Stimulated activated naive CD8-positive, alpha-beta T cell treated with anti-CD3 and anti-CD28 coated beads, Interleukin-15, Interleukin-2, amounts not matched to agents 100 ng/mL and 50 ng/mL, for 24 hours (primary cell): ENCODE results near the gene MAGI2.

Experiments used
- H3K27ac Mint-ChIP-seq: one replicate; pipeline ENCODE4 v1.8.0; 2021; ENCODE audit warnings: mild to moderate bottlenecking, mixed read lengths
- H3K27me3 Mint-ChIP-seq: one replicate; pipeline ENCODE4 v1.8.0; 2021; ENCODE audit warnings: mixed read lengths
- H3K36me3 Mint-ChIP-seq: one replicate; pipeline ENCODE4 v1.8.0; 2021; ENCODE audit warnings: low read depth, mixed read lengths
- H3K4me1 Mint-ChIP-seq: one replicate; pipeline ENCODE4 v1.8.0; 2021; ENCODE audit warnings: low read depth, mixed read lengths
- H3K4me3 Mint-ChIP-seq: one replicate; pipeline ENCODE4 v1.8.0; 2021; ENCODE audit warnings: mild to moderate bottlenecking, mixed read lengths
- H3K9me3 Mint-ChIP-seq: one replicate; pipeline ENCODE4 v1.8.0; 2021; ENCODE audit warnings: mixed read lengths

Gene MAGI2

GRCh38 chr7:77991656-77992055 lies 1461.8 kb downstream of the MAGI2 start:
- no peaks in the 10 kb centered on the region for H3K27me3 Mint-ChIP-seq
- H3K4me1 Mint-ChIP-seq, result no peaks in the 10 kb centered on the region
- H3K4me3 Mint-ChIP-seq, result no peak overlapping the region
- no peaks in the 10 kb centered on the region for H3K36me3 Mint-ChIP-seq
- H3K9me3 Mint-ChIP-seq, result no peaks in the 10 kb centered on the region
- no peak overlapping the region for H3K27ac Mint-ChIP-seq

- H3K36me3 Mint-ChIP-seq, result no peaks in the 10 kb centered on the region
- no peak overlapping the region for H3K27ac Mint-ChIP-seq
- H3K9me3 Mint-ChIP-seq, result no peaks in the 10 kb centered on the region
- H3K4me1 Mint-ChIP-seq, result no peaks in the 10 kb centered on the region
- H3K4me3 Mint-ChIP-seq, result no peak overlapping the region
- no peaks in the 10 kb centered on the region for H3K27me3 Mint-ChIP-seq
Observed at GRCh38 chr7:77989981-77990566, 1463.4 kb downstream of the MAGI2 start.

GRCh38 chr7:77985974-77986339 lies 1467.5 kb downstream of the MAGI2 start:
- H3K36me3 Mint-ChIP-seq, result no peaks in the 10 kb centered on the region
- no peak overlapping the region for H3K4me3 Mint-ChIP-seq
- H3K27ac Mint-ChIP-seq, result no peak overlapping the region
- no peaks in the 10 kb centered on the region for H3K4me1 Mint-ChIP-seq
- H3K9me3 Mint-ChIP-seq, result no peaks in the 10 kb centered on the region
- H3K27me3 Mint-ChIP-seq, result no peaks in the 10 kb centered on the region

DNA sequence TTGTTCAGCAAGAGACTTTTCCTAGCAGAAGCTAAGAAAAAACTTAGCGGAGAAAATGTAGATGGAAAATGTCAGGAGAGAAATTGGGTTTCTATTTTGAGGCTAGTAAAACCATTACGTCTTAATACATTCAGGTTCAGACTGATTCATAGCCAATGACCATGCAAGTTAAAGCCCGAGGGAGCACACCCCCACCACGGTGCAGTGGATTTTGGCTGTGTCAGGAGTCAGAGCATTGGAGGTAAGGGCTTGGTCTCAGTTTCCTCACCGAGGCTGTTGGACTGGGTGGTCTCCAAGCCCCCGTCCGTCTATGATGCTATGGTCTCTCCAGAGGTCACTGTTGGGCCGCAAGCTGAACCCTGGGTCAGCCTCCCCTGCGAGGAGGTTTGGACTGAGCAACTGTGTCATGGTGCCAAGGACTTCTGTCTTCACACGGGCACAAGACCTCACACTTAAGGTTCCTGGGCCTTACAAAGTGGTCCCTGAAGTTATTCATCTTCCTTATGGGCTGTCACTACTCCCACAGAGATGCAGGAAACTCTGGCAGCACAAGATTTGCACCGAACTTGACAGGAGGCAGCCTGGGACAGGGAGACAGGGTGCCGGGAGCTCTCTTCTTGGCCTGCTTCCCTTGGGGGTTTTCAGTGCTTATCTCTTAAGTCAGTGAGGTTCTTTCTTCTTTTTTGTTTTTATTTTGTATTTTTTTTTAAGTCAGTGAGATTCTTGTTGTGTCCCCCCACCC lies 1468.1 kb downstream of the MAGI2 start:
- H3K4me1 Mint-ChIP-seq, result no peaks in the 10 kb centered on the region
- H3K9me3 Mint-ChIP-seq, result no peaks in the 10 kb centered on the region
- no peaks in the 10 kb centered on the region for H3K27me3 Mint-ChIP-seq
- no peaks in the 10 kb centered on the region for H3K36me3 Mint-ChIP-seq
- H3K4me3 Mint-ChIP-seq, result no peak overlapping the region
- H3K27ac Mint-ChIP-seq, result no peak overlapping the region

- Mint-ChIP-seq H3K27me3 (no peaks in the 10 kb centered on the region), H3K9me3 (no peaks in the 10 kb centered on the region), H3K36me3 (no peaks in the 10 kb centered on the region), H3K27ac (no peak overlapping the region), H3K4me1 (no peaks in the 10 kb centered on the region), H3K4me3 (no peak overlapping the region)
Observed at GRCh38 chr7:77983973-77984372, 1469.5 kb downstream of the MAGI2 start.

- Mint-ChIP-seq H3K4me1 (no peaks in the 10 kb centered on the region), H3K27ac (no peak overlapping the region), H3K4me3 (no peak overlapping the region), H3K27me3 (no peaks in the 10 kb centered on the region), H3K9me3 (no peaks in the 10 kb centered on the region), H3K36me3 (no peaks in the 10 kb centered on the region)
Observed at GRCh38 chr7:77982926-77983550, 1470.4 kb downstream of the MAGI2 start.

DNA sequence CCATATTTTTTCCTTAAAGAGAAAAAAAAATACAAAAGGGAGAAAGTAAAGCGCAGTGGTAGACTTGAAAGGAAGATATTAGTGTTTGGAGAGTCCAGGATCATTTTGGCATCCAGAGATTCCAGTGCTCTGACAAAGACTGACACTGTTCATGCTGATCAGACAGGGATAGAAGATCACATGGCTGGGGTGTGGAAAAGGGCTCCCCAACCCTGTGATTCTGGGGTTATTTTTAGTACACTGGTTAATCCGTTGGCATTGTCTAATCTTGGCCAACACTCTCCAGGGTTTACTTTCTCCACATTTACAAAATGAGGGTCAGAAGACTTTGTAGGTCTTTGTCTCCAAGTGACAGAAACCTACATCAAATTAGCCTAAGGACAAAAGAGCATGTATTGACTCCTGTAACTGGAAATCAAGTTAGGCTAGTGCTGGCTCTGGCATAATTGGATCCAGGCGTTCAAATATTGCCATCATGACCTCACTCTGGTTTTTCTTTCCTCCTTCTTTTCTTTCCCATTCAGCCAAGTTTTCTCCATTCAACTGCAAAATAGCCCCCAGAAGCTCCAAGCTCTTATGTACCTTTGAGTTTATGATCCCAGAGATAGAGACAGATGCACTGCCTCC lies 1473.3 kb downstream of the MAGI2 start:
- no peaks in the 10 kb centered on the region for H3K36me3 Mint-ChIP-seq
- no peak overlapping the region for H3K4me3 Mint-ChIP-seq
- no peaks in the 10 kb centered on the region for H3K27me3 Mint-ChIP-seq
- H3K27ac Mint-ChIP-seq, result no peak overlapping the region
- no peaks in the 10 kb centered on the region for H3K4me1 Mint-ChIP-seq
- H3K9me3 Mint-ChIP-seq, result no peaks in the 10 kb centered on the region

DNA sequence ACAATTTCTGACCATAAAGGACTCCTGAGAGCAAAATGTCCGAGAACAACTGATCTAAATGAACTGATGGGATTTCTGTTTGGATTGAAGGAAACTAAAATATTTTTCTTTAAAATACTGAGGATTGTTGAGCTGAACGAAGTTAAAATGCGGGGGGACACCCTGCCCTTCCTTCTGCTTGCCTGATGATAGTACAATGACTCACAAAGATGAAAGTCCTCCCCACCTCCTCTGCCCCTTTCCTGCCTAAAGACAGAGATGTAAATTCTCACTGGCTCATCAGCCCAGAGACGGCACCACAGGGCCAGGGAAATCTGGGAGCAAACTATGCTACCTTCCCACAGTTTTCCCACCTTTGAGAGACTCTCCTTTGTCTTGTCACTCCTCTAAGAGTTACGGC lies 1474.2 kb downstream of the MAGI2 start:
- no peaks in the 10 kb centered on the region for H3K27me3 Mint-ChIP-seq
- H3K36me3 Mint-ChIP-seq, result no peaks in the 10 kb centered on the region
- no peak overlapping the region for H3K27ac Mint-ChIP-seq
- no peaks in the 10 kb centered on the region for H3K4me1 Mint-ChIP-seq
- H3K9me3 Mint-ChIP-seq, result no peaks in the 10 kb centered on the region
- no peak overlapping the region for H3K4me3 Mint-ChIP-seq

DNA sequence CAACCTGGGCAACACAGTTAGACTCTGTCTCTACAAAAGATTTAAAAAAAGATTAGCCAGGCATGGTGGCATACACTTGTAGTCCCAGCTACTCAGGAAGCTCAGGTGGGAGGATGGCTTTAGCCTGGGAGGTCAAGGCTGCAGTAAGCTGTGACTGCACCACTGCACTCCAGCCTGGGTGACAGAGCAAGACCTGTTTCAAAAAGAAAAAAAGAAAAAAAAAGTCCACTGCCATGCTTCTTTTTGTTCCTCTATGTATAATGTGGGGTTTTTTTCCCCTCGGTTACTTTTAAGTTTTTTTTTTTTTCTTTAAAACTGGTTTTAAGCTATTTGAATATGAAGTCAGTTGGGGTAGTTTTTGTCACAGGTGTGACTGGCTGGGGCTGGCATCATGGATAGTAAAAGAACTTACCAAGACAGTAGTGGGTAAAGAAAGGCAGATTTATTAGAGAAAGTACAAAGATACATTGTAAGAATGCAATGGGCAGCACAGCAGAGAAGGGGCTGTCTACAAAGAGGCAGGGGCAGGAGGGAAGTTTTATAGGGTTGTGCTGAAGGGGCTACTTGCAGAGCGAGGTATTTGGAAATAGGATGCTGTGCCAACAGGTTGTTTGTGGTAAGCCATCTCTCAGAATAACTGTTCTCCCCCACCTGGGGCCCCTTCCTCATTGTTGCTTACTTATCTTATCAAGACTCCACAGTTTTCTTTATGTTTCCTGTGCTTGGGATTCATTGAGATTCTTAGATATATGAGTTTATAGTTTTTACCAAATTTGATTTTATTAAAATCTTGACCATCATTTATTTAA lies 1477.6 kb downstream of the MAGI2 start:
- no peaks in the 10 kb centered on the region for H3K4me1 Mint-ChIP-seq
- no peak overlapping the region for H3K27ac Mint-ChIP-seq
- H3K9me3 Mint-ChIP-seq, result no peaks in the 10 kb centered on the region
- no peaks in the 10 kb centered on the region for H3K36me3 Mint-ChIP-seq
- H3K4me3 Mint-ChIP-seq, result no peak overlapping the region
- H3K27me3 Mint-ChIP-seq, result no peaks in the 10 kb centered on the region

DNA sequence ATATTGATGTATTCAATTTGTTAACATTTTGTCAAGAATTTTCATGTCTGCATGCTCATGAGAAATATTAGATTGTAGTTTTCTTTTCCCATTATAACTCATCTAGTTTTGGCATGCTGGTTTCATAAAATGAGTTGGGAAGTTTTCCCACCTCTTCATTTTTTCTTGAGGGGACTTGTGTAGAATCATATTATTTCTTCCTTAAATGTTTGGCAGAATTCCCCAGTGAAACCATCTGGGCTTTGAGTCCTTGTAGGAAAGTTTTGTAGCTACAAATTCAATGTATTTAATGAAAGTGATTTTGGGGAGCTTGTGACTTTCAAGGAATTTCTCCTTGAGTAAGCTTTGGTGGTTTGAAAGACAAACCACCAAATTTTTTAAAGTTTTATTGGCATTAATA lies 1481.7 kb downstream of the MAGI2 start:
- no peak overlapping the region for H3K4me3 Mint-ChIP-seq
- no peaks in the 10 kb centered on the region for H3K27me3 Mint-ChIP-seq
- H3K27ac Mint-ChIP-seq, result no peak overlapping the region
- H3K36me3 Mint-ChIP-seq, result peaks cover 2% of the 10 kb centered on the region
- H3K4me1 Mint-ChIP-seq, result no peaks in the 10 kb centered on the region
- no peaks in the 10 kb centered on the region for H3K9me3 Mint-ChIP-seq

DNA sequence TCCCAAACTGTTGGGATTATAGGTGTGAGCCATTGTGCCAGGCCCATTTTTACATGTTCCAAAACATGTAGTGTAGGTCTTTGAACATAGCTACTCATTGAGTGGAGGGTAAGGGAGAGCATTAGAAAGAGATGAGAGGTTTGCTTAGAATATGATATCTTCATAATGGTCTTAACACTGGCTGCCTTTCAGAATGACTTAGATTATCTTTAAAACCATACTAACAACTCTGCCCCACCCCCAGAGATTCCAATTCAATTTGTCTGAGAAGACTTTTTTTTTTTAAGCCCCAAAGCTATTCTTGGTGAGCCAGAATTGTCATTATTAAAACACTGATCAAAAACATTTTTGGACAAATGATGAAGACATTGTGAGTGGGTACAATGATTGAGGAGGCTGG lies 1486.0 kb downstream of the MAGI2 start:
- H3K27ac Mint-ChIP-seq, result no peak overlapping the region
- H3K9me3 Mint-ChIP-seq, result no peaks in the 10 kb centered on the region
- H3K36me3 Mint-ChIP-seq, result peaks cover 6% of the 10 kb centered on the region
- H3K4me1 Mint-ChIP-seq, result no peaks in the 10 kb centered on the region
- H3K27me3 Mint-ChIP-seq, result no peaks in the 10 kb centered on the region
- no peak overlapping the region for H3K4me3 Mint-ChIP-seq
